Measurements from ENCODE around the gene TNPO1. TPM values are rescaled to one million over a fixed set of nuclear protein-coding genes. Genes with fewer than 3 reads are reported as not detected.

TNPO1 gene
- total and polyA plus RNA-seq, 2 of the 13 experiments (the other 11 are each of a cell fraction or from before 2014, with no cell fraction given), result 26.7 to 123 TPM

GRCh38 chr5:72816284-72817075, at the start of gene TNPO1 (continued):
- TF ChIP-seq SNAI1 (CRISPR knock-in tag; IDR thresholded peaks at IDR 0.05; ENCODE audit: borderline replicate concordance) (no peak), ZNF280D (CRISPR knock-in tag; IDR thresholded peaks at IDR 0.05) (0 out of 2 replicates have a peak, but pooled peaks have one; percentile 33), NR1H2 (CRISPR knock-in tag; IDR thresholded peaks at IDR 0.05; ENCODE audit: borderline replicate concordance, low read depth) (0 out of 2 replicates have a peak, but pooled peaks have one; percentile 36), ZNF10 (CRISPR knock-in tag; IDR thresholded peaks at IDR 0.05; ENCODE audit: borderline replicate concordance, low read depth) (no peak), ZNF33A (CRISPR knock-in tag; IDR thresholded peaks at IDR 0.05; ENCODE audit: borderline replicate concordance) (peak; percentile 85; the same call in 1 of the 2 replicates), REPIN1 (CRISPR knock-in tag; IDR thresholded peaks at IDR 0.05; ENCODE audit: borderline replicate concordance, low read depth) (peak; percentile 76; the same call in 1 of the 2 replicates), FOXM1 (CRISPR knock-in tag; IDR thresholded peaks at IDR 0.05) (no peak), SUZ12 (IDR thresholded peaks at IDR 0.05; ENCODE audit: low read depth, low read length) (no peak), KLF13 (CRISPR knock-in tag; IDR thresholded peaks at IDR 0.05) (no peak), ARID3A (IDR thresholded peaks at IDR 0.05; ENCODE audit: low read depth, low read length) (no peak), GTF3A (CRISPR knock-in tag; conservative IDR thresholded peaks at IDR 0.05) (no peak), CREB1 (IDR thresholded peaks at IDR 0.05) (no peak), CREB1 (CRISPR knock-in tag; IDR thresholded peaks at IDR 0.05) (no peak), TOE1 (CRISPR knock-in tag; IDR thresholded peaks at IDR 0.05) (no peak), HMGXB4 (CRISPR knock-in tag; IDR thresholded peaks at IDR 0.05; ENCODE audit: borderline replicate concordance in 1 of 2, low read depth in 1 of 2) (peak; percentile 56 to 88; a peak in 3 of 4 replicates), RBFOX2 (IDR thresholded peaks at IDR 0.05; ENCODE audit: low read depth, low read length) (peak; percentile 86), RXRA (CRISPR knock-in tag; IDR thresholded peaks at IDR 0.05) (peak; percentile 48), ZNF841 (CRISPR knock-in tag; IDR thresholded peaks at IDR 0.05; ENCODE audit: borderline replicate concordance) (no peak), ZC3H4 (CRISPR knock-in tag; IDR thresholded peaks at IDR 0.05; ENCODE audit: borderline replicate concordance) (no peak), SPEN (CRISPR knock-in tag; IDR thresholded peaks at IDR 0.05; ENCODE audit: low read depth) (peak; percentile 66), ONECUT2 (CRISPR knock-in tag; IDR thresholded peaks at IDR 0.05) (no peak), CBX5 (CRISPR knock-in tag; IDR thresholded peaks at IDR 0.05; ENCODE audit: borderline replicate concordance) (no peak), ZNF550 (CRISPR knock-in tag; IDR thresholded peaks at IDR 0.05; ENCODE audit: borderline replicate concordance) (no peak)
